ENCODE measurements around the gene MYCT1.

DNA sequence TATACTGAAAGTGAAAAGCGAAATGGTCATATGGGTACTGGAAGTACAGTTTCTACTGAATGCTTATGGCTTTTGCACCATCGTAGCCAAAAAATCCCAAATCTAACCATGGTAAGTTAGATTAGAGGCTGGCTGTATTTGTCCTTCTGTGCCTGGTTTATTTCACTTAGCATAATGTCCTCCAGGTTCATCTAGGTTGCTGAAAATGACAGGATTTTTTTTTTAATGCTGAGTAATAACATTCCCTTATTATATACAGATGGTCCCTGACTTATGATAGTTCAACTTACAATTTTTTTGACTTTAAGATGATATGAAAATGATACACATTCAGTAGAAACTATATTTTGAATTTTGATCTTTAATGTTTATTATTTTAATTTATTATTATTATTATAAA is 7.6 kb downstream of the MYCT1 start:
- TF ChIP-seq, protein P1, sequence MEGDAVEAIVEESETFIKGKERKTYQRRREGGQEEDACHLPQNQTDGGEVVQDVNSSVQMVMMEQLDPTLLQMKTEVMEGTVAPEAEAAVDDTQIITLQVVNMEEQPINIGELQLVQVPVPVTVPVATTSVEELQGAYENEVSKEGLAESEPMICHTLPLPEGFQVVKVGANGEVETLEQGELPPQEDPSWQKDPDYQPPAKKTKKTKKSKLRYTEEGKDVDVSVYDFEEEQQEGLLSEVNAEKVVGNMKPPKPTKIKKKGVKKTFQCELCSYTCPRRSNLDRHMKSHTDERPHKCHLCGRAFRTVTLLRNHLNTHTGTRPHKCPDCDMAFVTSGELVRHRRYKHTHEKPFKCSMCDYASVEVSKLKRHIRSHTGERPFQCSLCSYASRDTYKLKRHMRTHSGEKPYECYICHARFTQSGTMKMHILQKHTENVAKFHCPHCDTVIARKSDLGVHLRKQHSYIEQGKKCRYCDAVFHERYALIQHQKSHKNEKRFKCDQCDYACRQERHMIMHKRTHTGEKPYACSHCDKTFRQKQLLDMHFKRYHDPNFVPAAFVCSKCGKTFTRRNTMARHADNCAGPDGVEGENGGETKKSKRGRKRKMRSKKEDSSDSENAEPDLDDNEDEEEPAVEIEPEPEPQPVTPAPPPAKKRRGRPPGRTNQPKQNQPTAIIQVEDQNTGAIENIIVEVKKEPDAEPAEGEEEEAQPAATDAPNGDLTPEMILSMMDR (tag by site-specific recombination; IDR thresholded peaks at IDR 0.05), result no peak
- TF ChIP-seq KLF16 (tag by site-specific recombination; IDR thresholded peaks at IDR 0.05), result no peak
- TF ChIP-seq, protein P2, sequence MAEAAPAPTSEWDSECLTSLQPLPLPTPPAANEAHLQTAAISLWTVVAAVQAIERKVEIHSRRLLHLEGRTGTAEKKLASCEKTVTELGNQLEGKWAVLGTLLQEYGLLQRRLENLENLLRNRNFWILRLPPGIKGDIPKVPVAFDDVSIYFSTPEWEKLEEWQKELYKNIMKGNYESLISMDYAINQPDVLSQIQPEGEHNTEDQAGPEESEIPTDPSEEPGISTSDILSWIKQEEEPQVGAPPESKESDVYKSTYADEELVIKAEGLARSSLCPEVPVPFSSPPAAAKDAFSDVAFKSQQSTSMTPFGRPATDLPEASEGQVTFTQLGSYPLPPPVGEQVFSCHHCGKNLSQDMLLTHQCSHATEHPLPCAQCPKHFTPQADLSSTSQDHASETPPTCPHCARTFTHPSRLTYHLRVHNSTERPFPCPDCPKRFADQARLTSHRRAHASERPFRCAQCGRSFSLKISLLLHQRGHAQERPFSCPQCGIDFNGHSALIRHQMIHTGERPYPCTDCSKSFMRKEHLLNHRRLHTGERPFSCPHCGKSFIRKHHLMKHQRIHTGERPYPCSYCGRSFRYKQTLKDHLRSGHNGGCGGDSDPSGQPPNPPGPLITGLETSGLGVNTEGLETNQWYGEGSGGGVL (tag by site-specific recombination; IDR thresholded peaks at IDR 0.05), result no peak
- TF ChIP-seq ZNF37A (tag by site-specific recombination; IDR thresholded peaks at IDR 0.05), result no peak
- TF ChIP-seq ZNF530 (tag by site-specific recombination; IDR thresholded peaks at IDR 0.05; ENCODE audit: low read depth), result no peak
- no peak for TF ChIP-seq ZNF133 (tag by site-specific recombination; IDR thresholded peaks at IDR 0.05)
- TF ChIP-seq, protein P3, sequence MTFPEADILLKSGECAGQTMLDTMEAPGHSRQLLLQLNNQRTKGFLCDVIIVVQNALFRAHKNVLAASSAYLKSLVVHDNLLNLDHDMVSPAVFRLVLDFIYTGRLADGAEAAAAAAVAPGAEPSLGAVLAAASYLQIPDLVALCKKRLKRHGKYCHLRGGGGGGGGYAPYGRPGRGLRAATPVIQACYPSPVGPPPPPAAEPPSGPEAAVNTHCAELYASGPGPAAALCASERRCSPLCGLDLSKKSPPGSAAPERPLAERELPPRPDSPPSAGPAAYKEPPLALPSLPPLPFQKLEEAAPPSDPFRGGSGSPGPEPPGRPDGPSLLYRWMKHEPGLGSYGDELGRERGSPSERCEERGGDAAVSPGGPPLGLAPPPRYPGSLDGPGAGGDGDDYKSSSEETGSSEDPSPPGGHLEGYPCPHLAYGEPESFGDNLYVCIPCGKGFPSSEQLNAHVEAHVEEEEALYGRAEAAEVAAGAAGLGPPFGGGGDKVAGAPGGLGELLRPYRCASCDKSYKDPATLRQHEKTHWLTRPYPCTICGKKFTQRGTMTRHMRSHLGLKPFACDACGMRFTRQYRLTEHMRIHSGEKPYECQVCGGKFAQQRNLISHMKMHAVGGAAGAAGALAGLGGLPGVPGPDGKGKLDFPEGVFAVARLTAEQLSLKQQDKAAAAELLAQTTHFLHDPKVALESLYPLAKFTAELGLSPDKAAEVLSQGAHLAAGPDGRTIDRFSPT (tag by site-specific recombination; IDR thresholded peaks at IDR 0.05), result no peak

Measured in HEK293 (cell line).